Peyer's patch (tissue), 4 donors: Measurements from ENCODE around the gene STX10.
"Not testable (repeated sequence)": the region's sequence is repeated elsewhere in the genome, so short reads cannot be mapped to it uniquely, and the experiment has no call there.

Source experiments
- POLR2A ChIP-seq, 2 donors: fragments of 450-650 bp; IDR thresholded peaks; one replicate each; pipeline ENCODE4 v1.5.1; 2017; ENCODE audit warnings: antibody characterized with exemption in 2 of 2, mild to moderate bottlenecking in 2 of 2, moderate library complexity in 2 of 2
- TF ChIP-seq, protein P1 (sequence below), 6 experiments: fragments of 450-650 bp in 4 of 6; fragments of 200-600 bp in 2 of 6; sonication (generic) in 1 of 6; IDR thresholded peaks; one replicate each; pipeline ENCODE4 v1.5.1; 2017 to 2019; ENCODE audit warnings: antibody characterized with exemption in 6 of 6, mild to moderate bottlenecking in 3 of 6, moderate library complexity in 1 of 6

DNA sequence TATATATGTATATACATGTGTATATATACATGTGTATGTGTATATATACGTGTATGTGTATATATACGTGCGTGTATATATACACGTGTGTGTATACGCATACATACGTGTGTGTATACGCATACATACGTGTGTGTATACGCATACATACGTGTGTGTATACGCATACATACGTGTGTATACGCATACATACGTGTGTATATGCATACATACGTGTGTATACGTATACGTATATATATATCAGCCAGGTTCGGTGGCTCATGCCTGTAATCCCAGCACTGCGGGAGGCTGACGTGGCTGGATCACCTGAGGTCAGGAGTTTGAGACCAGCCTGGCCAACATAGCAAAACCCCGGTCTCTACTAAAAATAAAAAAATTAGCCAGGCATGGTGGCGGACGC lies 34.8 kb upstream of the STX10 start:
- TF ChIP-seq, protein P1, sequence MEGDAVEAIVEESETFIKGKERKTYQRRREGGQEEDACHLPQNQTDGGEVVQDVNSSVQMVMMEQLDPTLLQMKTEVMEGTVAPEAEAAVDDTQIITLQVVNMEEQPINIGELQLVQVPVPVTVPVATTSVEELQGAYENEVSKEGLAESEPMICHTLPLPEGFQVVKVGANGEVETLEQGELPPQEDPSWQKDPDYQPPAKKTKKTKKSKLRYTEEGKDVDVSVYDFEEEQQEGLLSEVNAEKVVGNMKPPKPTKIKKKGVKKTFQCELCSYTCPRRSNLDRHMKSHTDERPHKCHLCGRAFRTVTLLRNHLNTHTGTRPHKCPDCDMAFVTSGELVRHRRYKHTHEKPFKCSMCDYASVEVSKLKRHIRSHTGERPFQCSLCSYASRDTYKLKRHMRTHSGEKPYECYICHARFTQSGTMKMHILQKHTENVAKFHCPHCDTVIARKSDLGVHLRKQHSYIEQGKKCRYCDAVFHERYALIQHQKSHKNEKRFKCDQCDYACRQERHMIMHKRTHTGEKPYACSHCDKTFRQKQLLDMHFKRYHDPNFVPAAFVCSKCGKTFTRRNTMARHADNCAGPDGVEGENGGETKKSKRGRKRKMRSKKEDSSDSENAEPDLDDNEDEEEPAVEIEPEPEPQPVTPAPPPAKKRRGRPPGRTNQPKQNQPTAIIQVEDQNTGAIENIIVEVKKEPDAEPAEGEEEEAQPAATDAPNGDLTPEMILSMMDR (IDR thresholded peaks at IDR 0.05) = not testable (repeated sequence)
- not testable (repeated sequence) for TF ChIP-seq POLR2A (IDR thresholded peaks at IDR 0.05)
